Epithelial cell of prostate (primary cell): ENCODE results near the gene ANXA1.

Experiments used
- DNase-seq: peaks from one replicate; pipeline ENCODE4 v3.0.0-alpha.2; 2011; ENCODE audit warnings: low read depth, low spot score
- H3K27ac ChIP-seq: fragments of 450-650 bp; 2 replicates; pipeline ENCODE4 v1.5.1; 2017; ENCODE audit warnings: mild to moderate bottlenecking

Gene ANXA1

DNA sequence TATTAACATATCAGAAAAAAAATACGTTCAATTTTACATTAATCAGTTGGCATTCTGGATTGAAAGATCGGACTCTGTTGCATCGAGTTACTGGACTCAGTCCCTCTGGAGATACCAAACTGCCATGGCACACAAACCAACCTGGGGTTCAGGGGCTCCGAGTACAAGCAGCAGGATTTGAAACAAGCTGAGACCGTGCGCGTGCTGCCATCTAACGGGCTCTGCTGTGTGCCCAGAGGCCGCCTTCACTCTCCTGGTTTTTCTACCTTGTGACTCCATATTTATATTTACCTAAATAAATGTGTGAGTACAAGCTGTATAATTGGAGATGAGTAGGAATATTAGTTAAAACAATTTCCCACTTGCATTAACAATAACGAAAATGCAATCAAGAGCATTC is 48.2 kb downstream of the ANXA1 start:
- H3K27ac ChIP-seq = no peak overlapping the region
- DNase-seq = no peak

DNA sequence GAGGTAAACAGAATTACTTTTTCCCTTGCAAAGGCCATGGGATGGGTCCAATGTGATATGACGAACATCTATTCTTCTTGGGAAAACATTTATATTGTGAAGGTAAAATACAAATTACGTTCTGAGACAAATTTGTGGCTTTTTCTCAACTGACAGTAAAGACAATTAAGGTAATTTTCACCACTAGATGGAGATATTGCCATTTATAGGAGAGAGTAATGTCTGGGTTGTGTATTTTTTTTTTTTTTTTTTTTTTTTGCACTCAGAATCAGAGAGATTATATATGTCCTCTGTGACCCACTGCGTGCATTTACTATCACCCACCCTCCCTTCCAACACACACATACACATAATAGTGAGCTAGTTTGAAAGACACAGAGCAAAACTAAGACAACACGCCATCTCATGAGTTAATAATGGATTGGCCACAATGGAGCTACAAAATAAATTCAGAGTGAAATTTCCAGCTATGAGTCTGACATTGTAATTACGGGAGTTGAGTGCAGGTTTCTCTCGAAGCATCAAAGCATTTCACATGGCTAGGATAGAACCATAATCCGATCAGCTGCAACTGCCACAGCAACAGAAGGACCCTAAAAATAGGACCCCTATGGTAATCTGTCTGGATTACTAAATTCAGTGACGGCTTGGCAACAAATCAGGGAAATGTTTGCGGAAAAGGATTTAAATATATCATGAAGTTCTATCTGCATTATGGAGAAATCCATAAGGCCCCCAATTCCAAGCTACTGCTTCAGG is 49.2 kb downstream of the ANXA1 start:
- no peak for DNase-seq
- H3K27ac ChIP-seq = no peak overlapping the region

DNA sequence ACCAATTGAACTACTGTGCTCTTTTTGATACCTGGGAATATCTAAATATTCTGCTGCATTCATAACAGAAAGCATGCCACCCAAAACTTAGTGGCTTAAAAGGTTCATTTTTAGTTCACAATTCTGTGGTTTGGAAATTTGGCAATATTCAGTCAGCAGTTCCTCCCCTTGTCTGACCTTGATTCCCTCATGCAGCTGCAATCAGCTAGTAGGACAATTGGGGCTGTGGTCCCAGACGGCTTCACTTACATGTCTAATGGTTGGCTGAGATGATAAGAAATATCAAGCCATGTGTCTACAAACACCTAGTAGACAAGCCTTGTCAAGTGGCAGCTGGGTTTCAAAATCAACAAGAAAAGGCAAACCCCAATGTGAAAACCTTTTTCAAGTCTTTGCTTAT is 51.3 kb downstream of the ANXA1 start:
- no peak for DNase-seq
- no peak overlapping the region for H3K27ac ChIP-seq

DNA sequence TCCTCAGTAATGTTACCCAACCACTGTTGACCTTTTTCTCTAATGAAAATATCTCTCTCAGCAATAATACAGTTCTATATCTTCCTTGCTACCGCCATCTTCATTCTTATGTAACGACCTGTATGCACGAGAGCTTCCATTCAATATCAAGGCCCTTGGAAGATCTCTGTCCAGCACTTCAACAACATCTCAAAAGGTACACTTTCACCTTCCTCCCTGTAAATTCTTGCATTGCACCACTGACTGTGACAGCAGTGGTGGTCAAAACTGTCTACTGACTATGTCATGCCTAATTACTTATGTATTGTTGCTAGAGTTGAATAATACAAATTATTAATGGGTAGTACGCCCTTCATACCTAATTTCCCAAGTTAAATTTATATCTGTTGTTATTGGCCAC is 53.3 kb downstream of the ANXA1 start:
- no peak overlapping the region for H3K27ac ChIP-seq
- DNase-seq = no peak

DNA sequence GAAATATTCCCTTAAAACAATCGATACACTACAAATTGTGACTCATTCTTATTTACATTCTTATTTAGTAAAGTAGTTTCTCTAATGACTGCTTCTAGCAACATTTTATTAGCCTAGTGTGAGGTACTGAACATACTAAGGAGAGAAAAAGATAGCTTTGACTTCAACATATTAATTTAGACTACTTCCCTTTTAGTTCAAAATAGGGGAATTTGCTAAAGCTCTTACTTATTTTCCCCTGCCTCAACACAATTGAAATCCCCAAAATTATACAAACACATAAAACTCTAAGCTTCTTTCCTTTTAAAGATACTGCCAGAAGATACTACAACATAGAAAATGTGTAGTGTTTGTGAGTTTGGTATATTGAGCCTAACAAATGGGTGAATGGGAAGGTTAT is 55.2 kb downstream of the ANXA1 start:
- no peak overlapping the region for H3K27ac ChIP-seq
- no peak for DNase-seq

DNA sequence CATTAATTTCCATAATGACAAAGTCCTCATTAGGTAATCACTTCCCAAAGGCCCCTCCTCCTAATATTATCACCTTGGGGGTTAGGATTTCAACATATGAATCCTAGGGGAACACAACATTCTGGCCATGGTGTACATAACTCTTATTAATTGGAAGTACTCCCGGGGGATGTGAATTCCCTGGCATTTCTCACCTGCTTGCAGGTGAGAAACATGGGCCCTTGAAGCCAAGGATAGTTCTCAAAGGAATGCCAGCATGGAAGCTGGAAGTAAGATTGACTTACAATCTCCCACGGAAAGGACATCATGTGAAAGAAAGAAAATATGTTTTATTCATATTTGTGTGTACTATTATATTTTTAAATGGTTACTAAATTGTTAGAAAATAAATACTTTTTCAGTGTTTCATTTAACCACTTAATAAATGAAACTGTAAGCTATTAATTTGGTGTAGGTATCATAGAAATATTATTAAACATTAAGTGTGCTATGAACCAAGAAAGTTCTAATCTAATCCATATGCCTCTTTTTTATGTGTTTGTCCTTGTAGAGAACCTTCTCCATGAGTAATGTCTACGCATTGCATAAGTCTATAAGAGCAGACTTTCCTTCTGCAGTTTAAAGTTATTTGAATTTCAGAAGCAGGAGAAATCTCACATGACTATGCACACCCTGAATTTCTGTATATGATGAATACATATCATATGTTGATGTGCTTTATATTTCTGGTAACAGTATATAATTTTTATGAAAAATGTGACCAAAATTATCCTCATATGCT is 59.4 kb downstream of the ANXA1 start:
- no peak overlapping the region for H3K27ac ChIP-seq
- DNase-seq = no peak

DNA sequence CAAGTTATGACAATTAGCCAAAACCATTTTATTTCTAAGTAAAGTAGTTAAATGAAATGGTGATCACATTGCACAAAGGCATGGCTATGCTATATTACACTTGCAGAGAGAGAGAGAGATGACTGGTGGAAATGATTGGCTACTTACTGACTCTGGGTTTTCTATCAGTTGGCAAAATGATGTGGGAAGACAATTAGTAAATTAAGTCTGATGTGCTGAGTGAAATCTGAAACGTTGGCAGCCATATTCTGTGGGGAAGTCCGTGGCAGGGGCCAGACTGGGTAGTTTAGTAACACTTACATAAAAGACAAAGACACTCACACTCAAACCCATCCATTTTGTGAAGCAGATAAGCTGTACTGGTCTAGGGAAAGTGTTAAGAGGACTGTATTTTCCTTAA is 61.6 kb downstream of the ANXA1 start:
- H3K27ac ChIP-seq = no peak overlapping the region

DNA sequence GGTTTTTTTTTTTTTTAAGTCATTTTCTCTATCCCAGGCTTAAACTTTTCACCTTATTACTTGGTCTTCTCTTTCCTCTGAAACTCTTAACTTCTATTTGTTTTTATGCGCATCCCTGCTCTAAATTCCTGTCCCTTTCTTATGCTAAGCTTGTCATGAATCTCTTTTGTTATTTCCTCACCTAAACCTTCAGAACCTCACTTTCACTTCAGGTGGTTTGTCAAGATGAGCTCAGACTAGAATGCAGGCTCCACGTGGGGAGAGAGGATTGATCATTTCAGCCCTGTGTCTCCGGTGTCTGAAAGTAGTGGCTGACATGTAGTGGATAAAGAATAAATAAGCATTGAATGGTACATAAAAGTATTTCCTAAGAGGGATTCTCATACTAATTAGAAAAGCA is 63.6 kb downstream of the ANXA1 start:
- DNase-seq = no peak
- H3K27ac ChIP-seq = no peak overlapping the region

More for the DNA sequence above, 61.6 kb downstream of the ANXA1 start:
- DNase-seq = no peak

DNA sequence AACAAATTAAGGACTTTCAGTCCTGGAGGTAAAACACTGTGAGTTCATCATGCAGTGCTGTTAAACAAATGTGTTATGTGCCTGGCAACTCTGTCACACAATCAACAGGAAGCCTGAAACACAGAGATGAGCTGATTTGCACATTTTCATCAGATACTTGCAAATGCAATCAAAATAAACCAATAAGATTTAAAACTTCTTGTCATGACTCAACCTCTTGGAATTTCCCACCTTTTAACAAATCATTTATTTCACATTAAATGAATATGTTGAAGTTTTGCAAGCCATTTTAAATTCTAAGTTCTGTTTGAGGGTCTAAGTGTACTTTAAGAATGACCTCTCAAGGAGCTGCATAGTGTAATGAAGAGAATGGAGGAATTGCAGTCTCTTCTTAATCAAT is 64.4 kb downstream of the ANXA1 start:
- H3K27ac ChIP-seq = no peak overlapping the region
- DNase-seq = no peak
